Stimulated activated CD8-positive, alpha-beta memory T cell treated with anti-CD3 and anti-CD28 coated beads, Interleukin-12 subunit alpha, Interleukin-12 subunit beta, amount 100 ng/mL, for 24 hours (primary cell): ENCODE results near the gene TCHP.
"Not testable (repeated sequence)": the region's sequence is repeated elsewhere in the genome, so short reads cannot be mapped to it uniquely, and the experiment has no call there.

Experiments used
- DNase-seq: peaks from one replicate; pipeline ENCODE4 v3.0.0-alpha.2; 2020; ENCODE audit errors: extremely low read depth

The TCHP gene, protein sequence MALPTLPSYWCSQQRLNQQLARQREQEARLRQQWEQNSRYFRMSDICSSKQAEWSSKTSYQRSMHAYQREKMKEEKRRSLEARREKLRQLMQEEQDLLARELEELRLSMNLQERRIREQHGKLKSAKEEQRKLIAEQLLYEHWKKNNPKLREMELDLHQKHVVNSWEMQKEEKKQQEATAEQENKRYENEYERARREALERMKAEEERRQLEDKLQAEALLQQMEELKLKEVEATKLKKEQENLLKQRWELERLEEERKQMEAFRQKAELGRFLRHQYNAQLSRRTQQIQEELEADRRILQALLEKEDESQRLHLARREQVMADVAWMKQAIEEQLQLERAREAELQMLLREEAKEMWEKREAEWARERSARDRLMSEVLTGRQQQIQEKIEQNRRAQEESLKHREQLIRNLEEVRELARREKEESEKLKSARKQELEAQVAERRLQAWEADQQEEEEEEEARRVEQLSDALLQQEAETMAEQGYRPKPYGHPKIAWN

DNA sequence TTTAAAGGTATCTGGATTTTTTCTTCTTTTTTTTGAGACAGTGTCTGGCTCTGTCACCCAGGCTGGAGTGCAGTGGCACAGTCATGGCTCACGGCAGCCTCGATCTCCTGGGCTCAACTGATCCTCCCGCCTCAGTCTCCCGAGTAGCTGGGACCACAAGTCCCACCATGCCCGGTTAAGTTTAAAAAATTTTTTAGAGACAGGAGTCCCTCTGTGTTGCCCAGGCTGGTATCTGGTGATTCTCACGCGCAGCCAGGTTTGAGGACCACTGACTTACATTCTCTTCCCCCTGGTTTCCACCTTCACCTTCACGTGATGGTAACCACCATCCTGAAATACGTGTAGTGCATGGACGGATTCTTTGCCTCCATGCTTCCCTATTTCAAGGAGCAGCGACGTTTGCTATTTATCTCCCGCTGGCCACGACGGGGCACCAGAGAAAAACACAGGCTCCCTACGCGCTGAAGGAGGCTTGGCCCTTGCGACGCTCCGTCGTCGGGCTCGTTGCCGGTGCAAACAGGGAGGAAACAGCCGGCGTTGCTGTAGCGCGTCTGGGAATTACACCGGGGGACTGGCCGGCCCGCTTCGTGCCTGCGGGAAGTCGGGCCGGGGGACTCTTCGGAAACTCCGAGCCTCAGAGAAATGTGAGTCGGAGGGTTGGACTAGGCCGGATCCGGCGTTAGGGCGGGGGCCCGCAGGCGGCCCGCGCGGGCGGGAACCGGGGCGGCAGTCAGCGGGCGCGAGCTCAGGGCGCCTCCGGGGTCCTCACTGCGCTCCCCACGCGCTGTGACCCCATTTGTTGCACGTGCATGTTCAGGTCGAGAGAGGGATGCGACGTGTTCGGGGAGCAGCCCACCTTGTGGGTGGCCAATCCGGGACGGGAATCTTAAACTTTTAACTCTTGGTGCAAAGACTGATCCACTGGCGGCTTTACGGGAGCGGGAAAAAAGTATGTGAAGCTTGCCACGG lies at the start of gene TCHP:
Gene TCHP, plus strand, starts transcription at position 492 of the 969 bp plus-strand sequence. CDS start 2,753 bp downstream, outside the sequence.
- DNase-seq: peak; percentile 24

DNA sequence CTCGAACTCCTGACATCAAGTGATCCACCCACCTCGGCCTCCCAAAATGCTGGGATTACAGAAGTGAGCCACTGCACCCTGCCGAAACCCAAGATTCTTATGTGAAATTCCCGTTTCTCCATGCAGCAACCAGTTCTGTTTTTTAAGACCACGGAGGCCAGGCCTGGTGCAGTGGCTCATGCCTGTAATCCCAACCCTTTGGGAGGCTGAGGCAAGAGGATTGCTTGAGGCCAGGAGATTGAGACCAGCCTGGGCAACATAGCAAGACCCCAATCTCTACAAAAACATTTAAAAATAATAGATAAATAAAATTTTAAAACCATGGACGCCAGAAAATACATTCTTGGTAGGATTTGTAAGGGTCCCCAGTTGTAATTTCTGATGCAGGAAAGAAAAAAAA lies 49.6 kb upstream of the TCHP start:
- not testable (repeated sequence) for DNase-seq

DNA sequence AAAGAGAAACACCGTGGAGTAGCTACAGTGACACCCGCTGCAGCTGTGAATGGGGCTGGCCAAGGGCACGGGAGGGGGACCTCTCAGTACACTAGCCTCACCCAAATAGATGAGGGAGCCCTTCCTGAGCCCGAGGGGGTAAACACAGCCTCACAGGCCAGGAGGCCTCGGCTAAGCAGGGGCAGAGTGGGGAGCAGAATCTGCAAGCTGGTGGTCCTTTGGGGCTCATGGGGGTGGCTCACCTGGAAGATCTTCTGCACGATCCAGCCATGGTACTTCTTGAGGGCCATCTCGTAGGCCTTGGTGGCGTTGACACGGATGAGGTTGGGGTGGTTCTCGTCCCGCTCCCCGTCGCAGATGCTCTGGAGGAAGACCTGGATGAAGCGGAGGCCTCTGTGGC lies 44.7 kb upstream of the TCHP start:
- no peak for DNase-seq

DNA sequence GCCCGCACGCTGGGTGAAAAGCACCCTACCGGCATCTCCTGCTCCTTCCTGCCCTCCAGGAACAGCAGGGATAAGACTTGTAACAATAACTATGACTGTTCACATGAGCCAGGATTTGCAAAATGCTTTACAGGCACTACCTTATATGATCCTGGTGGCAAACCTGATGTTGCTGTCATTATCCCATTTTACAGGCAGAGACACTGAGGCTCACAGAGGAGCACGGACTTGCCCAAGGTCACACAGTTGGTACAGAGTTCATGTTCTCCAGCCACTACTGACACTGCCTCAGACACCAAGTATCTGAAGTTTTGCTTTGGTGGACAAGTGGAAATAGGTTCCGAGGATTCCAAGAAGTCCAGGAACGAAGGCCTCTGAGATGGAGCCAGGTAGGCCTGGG lies 42.4 kb upstream of the TCHP start:
- DNase-seq: no peak

DNA sequence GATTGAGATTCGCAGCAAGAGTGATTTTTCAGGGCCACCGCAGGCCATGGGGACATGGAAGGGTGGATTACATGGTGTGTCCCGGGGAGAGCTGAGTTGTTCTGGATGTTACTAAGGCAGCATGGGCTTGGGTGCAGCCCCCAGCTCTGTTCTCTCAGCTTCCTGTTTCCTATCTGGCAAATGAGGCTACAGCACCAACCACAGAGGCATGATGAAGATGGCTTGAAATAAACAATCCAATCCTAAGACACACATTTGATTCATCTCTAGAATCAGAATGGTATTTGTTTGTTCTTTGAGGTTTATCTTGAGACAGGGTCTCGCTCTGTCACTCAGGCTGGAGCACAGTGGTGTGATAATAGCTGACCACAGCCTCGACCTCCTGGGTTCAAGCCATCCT lies 41.3 kb upstream of the TCHP start:
- DNase-seq: no peak

DNA sequence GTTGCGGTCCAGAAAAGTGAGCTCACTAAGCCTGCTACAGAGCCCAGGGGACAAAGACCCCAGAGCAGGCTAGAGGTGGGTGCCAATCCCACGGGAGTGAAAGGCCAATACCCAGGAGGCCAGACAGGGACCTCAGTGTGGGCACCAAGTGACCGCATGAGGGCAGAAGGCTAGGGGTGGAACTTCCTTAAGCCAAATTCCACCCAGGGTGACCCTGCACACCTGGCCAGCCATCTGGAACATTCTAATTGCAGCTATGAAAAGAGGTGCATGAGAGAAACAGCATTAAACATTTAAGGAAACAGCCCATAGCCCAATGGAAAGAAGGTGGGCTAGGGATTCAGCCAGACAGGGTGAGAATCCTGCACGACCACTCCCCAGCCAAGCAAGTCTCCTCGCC lies 39.1 kb upstream of the TCHP start:
- no peak for DNase-seq

DNA sequence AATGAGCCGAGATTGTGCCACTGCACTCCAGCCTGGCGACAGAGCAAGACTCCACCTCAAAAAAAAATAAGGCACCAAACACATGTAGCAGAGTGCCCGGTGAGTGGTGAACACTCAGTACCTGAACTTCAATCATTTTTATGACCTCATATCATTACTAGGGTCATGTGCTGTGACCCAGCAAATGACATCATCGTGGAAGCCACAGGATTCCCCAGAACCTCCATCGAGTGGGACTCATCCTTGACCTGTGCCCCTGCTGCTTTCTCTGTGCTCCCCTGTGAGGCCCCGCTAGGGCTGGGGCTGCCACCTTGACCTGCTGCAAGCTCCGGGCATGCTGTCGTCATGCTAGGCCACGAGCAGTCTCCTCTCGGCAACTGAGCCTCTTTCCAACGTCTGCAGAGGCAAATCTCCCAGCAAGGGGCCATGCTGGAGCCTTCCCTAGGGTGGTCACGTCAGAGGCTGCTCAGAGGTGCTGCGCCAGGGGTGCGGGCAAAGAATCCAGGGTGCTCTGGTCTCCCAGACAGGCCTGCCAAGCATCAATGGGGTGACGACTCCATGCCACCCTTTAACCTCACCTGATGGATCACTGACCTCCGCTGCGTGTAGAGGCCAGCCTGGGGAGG lies 38.3 kb upstream of the TCHP start:
- no peak for DNase-seq

DNA sequence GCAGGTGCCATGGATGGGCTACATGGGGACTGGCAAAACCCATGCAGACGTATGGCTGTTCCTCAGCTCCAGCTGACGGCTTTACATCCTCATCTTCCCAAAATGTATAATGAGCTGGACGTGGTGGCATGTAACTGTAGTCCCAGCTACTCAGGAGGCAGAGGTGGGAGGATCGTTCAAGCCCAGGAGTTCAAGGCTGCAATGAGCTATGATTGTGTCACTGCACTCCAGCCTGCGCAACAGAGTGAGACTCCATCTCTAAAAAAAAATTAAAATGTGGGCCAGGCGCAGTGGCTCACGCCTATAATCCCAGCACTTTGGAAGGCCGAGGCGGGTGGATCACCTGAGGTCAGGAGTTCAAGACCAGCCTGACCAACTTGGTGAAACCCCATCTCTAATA lies 37.6 kb upstream of the TCHP start:
- DNase-seq: not testable (repeated sequence)

DNA sequence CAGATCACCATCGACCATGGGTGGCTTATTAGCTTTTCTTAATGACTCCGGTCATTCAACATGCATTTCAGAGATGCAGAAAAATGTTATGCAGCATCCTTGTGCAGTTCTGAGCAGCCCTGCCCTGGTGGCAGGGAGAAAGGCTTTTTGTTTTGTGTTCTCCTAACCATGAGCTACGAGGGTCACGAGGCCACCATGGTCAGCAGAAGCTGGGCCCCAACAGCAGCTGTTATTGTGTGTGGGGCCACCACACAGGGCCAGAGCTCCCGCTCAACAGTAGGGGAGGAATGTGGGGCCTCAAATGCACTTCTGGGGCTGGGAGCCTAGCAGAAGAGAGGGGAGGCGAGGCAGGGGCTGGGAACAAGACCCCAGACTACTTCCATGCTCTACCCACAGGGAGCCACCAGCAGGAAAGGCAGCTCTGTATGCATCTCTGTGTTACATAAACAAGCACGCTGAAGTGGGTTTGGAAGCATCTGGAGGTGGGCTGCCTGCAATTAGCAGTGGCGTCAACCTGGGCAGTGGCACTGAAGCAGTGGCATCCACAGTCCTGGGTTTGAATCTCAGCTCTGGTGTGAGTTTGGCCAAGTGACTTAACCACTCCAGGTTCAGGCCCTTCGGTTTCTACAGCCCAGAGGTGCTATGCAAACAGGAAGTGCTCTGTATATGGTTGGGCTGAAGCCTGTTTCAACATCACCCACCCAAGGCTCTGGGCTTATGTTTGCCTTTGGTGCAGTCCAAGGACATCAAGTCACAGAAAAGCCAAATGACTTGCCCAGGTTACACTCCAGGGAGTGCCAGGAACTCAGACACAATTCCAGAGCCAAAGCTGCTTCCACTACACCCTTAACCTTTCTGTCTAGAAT lies 36.0 kb upstream of the TCHP start:
- DNase-seq: no peak

DNA sequence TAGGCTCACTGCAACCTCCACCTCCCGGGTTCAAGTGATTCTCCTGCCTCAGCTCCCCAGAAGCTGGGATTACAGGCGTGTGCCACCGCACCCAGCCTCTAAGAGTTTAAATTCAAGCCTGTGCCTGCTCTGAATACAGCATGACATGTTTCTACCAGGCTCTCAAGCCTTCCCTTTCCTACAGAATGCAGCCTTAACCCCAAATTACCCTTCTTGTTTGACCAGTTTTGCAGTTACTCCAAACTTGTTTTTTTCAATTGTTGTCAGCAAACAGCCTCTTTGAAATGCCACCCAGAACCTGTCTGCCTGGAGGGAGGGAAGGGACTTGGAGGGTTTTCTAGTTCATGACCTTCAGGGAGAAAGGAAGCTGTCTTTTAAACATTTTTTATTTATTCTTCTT lies 35.2 kb upstream of the TCHP start:
- no peak for DNase-seq

DNA sequence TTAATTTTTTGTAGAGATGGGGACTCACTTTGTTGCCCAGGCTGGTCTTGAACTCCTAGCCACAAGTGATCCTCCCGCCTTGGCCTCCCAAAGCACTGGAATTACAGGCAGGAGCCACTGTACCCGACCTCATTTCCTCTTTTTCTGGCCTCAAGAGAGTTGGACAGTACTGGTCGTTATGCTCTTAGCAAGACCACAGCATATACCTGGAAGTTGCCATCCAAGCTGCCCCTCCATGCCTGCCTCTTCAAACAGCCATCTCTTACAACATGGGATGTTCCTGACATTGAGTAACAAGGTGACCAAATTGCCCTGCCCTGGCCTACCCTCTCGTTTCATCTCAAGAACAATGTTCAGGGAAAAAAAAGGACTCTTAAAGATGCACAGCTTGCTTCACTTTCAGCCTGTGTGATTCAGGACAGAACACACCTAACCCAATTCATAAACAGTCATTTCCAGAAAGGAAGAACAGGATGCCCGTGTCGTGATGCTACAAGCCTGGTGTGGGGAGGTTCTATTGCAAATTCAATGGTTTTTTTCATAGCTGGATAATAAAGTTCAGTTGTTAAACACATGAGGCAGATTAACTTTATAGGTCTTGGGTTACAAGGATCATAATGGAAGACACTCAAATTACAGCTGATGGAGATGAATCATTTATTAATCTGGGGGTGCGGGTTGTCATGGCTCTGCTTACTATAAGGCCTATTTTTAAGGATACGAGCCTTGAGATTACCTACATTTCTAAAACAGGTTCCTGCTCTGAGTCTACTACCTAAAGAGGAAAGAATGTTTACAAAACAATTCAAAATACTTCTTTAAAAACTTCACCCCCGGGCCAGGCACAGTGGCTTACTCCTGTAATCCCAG lies 31.7 kb upstream of the TCHP start:
- no peak for DNase-seq

DNA sequence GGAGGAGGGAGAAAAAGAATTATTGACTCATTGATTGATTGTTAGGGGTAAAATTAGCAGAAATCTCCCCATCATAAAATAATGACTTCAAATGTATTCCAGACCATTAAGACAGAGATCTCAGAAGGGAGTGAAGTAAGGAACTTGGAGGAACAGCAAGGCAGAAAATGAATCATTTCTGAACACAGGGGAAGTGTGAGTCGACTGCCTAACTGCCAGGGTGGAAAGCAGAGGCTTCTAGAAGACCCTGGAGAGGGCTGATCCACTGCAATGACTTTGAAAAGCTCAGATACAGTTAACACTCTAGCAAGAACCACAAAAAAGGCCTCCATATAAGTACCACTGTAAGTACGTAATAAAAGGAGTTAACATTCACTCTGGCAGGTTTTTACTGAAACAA lies 29.4 kb upstream of the TCHP start:
- DNase-seq: no peak

DNA sequence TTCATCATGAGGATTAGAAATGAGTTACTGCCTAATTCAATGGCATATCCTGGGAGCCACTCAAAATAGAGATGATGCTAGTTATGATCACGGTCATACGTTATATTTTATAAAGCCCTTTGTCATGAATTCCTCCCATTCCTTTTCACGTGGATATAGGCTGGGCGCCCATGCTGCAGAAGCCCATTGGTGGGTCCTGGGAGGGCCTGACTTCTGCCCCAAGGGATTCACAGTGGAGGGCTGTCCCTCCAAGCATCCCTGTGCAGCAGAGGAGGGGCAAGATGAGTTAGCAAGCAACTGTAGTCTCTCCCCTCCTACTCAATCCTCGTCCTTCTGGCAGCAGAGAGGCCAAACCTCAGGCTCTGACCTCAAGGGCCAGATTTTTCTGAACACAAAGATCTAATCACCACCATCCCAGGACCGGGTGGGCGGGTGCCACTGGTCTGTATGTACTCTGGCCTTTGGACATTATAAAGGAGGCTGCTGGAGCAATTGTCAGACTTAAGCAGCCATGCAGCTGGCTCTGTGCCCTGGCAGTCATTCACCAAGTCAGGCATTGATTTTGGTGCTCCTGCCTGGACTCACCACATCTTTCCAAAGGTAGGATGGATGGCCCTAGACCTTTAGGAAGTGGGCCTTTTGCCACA lies 28.3 kb upstream of the TCHP start:
- no peak for DNase-seq

DNA sequence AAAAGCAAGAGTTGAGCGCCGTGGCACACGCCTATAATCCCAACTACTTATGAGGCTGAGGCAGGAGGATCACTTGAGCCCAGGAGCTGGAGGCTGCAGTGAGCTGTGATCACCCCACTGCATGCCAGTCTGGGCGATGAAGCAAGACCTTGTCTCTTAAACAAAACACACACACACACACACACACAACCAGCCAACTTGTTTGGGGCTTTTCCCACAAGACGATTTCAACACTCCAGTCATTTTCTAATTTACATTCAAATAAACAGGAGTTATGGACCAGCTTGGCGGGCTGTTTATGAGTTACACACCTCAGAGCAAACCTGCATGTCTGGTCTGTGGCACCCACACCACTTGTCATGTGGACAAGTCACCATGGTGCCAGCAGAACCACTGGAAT lies 26.4 kb upstream of the TCHP start:
- DNase-seq: no peak

DNA sequence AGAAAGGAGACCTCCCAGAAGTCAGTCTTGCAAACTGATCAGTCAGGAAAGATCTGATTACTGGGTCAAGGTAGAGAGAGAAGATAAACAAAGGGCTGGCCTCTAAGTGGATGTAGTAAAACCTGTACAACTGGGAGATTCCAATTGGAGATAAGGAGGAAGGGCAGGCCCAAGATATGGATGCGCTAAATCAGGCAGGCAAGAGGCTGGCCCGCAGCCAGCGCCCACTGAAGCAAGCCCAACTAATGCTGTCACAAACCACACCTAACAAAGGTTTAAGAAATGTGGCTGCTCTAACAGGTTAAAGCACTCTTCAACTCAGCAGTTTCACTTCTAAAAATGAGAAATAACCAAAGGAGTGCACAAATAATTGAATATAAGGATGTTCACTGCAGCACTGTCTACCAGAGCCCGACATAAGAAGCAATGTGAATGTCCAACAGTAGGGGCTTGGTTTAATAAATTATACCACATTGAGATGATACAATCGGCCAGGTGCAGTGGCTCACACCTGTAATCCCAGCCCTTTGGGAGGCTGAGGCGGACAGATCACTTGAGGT lies 24.4 kb upstream of the TCHP start:
- no peak for DNase-seq

DNA sequence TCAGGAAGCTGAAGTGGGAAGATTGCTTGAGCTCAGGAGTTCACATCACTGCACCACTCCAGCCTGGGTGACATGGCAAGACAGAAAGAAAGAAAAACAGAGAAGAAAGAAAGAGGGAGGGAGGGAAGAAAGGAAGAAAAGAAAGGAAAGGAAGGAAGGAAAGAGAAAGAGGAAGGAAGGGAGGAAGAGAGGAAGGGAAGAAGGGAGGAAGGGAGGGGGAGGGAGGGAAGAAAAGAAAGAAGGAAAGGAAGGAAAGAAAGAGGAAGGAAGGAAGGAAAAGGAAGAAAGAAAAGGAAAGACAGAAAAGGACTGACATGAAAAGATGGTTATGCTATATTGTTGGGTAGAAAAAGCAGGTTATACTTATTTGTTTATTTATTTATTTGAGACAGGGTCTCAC lies 23.7 kb upstream of the TCHP start:
- no peak for DNase-seq

DNA sequence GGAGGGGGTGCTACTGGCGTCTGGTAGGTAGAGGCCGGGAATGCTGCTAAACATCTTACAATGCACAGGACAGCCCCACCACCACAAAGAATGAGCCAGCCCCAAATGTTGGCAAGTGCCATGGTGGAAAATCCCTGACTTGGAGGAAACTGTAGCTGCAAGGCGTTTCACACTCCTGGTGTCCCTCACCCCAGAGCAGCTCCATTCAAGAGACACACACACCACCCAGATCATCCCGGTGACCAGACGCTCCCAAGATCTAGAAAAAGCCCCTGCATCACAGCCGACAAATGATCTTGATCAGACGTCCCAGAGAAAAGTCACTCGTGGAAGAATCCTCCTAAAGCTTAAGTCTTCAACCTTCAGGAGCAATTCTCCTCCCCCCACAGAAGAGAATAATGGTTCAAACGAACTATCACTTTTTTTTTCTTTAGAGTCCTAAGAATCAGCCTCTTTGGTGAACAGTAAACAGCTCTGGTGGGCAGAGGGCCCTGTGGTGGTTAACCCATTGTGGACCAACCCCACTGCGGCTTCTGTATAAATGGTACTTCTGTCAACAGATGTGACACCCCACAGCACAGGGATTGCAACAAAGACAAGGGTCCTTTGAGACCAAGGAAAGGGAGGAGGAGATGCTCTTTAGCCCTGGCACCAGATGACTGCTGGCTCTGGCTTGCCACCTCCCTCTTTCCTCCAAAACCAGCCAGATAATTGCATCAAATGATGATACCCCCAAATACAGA lies 22.4 kb upstream of the TCHP start:
- DNase-seq: no peak

DNA sequence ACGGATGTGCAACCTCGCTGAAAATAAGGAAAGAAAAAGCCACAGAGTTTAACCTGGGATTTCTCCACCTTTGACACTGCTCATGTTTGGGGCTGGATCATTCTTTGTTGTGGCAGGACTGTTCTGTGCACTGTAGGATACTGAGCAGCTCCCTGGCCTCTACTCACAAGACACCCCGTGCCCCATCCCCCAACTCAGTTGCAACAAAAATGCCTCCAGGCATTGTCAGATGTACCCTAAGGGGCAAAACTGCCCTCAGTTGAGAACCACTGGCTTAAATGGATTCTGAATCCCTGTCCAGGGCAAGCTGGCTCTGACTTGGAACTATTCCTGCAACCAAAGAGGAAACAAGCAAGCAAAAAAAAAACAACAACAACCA lies 21.8 kb upstream of the TCHP start:
- DNase-seq: no peak

DNA sequence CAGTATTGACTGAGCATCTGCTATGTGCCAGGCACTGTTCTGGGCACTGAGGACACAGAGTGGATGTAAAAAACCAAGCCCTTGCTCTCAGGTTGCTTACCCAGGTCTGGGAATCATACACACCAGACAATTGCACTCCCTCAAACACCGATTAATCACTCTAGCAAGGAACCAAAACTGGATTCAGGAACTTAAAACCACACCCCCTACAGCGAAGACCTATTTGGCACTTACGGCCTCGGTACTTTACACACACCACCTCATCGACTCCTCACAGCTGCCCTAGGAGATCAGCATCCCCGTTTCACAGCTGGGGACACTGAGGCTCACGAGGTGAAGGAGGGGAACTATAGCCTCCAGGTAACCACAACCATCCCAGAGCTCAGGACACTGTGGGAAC lies 21.3 kb upstream of the TCHP start:
- no peak for DNase-seq
